Tibial nerve (tissue), 4 donors: ENCODE measurements around the gene DCUN1D5. TPM values are rescaled to one million over a fixed set of nuclear protein-coding genes. Genes with fewer than 3 reads are reported as not detected.

Source experiments
- DNase-seq, 2 donors: peaks; one replicate each; pipeline ENCODE4 v3.0.0-alpha.2; 2019; ENCODE audit warnings: low spot score in 2 of 2
- H3K27ac ChIP-seq, 4 donors: fragments of 200-600 bp; sonication (generic) in 3 of 4; one replicate each; pipeline ENCODE4 v1.5.1; 2017 to 2019; ENCODE audit warnings: mild to moderate bottlenecking in 1 of 4
- H3K27me3 ChIP-seq, 2 donors: fragments of 200-600 bp; sonication (generic) in 1 of 2; one replicate each; pipeline versions ENCODE4 v1.5.1 to v1.6.0; 2017 to 2019
- H3K36me3 ChIP-seq, 3 donors: fragments of 200-600 bp; sonication (generic); one replicate each; pipeline ENCODE4 v1.5.1; 2018 to 2019
- H3K4me1 ChIP-seq, 4 donors: fragments of 200-600 bp; sonication (generic) in 3 of 4; one replicate each; pipeline ENCODE4 v1.5.1; 2017 to 2019
- H3K4me3 ChIP-seq, 4 donors: fragments of 200-600 bp; sonication (generic) in 3 of 4; one replicate each; pipeline ENCODE4 v1.5.1; 2017 to 2019; ENCODE audit warnings: mild to moderate bottlenecking in 1 of 4, moderate library complexity in 1 of 4
- H3K9me3 ChIP-seq, 4 donors: fragments of 200-600 bp; sonication (generic) in 3 of 4; one replicate each; pipeline ENCODE4 v1.5.1; 2017 to 2019
- CTCF ChIP-seq, 5 experiments: fragments of 200-600 bp in 3 of 5; fragments of 450-650 bp in 2 of 5; sonication (generic) in 3 of 5; IDR thresholded peaks; one replicate each; pipeline ENCODE4 v1.5.1; 2016 to 2019; ENCODE audit warnings: antibody characterized with exemption in 5 of 5, mild to moderate bottlenecking in 3 of 5, moderate library complexity in 2 of 5
- EP300 ChIP-seq, 2 donors: sonication (generic); formaldehyde crosslinking; IDR thresholded peaks; one replicate each; pipeline ENCODE4 v1.6.1; 2017; ENCODE audit warnings: antibody characterized with exemption in 2 of 2, mild to moderate bottlenecking in 1 of 2
- POLR2A ChIP-seq, 2 donors: fragments of 450-650 bp; IDR thresholded peaks; one replicate each; pipeline ENCODE4 v1.6.1; 2017; ENCODE audit warnings: antibody characterized with exemption in 2 of 2, mild to moderate bottlenecking in 2 of 2, moderate library complexity in 2 of 2
- WGBS, 2 donors: methylation state at CpG; one replicate each; pipeline ENCODE4 v1.1.5; 2018; 5-methylcytosine and 5-hydroxymethylcytosine counted together
- total RNA-seq, 4 donors: library from RNA; depleted of rRNA; stranded (reverse); fragments of >200 nt; gene quantifications; one replicate each; pipeline ENCODE4 v1.1.0, GENCODE V29; 2016

The DCUN1D5 gene
- 100 to 1,000 TPM in 1 of 4 donors, 10 to 100 TPM in 3; 68.2 to 102 (median 82.9) TPM for total RNA-seq

DNA sequence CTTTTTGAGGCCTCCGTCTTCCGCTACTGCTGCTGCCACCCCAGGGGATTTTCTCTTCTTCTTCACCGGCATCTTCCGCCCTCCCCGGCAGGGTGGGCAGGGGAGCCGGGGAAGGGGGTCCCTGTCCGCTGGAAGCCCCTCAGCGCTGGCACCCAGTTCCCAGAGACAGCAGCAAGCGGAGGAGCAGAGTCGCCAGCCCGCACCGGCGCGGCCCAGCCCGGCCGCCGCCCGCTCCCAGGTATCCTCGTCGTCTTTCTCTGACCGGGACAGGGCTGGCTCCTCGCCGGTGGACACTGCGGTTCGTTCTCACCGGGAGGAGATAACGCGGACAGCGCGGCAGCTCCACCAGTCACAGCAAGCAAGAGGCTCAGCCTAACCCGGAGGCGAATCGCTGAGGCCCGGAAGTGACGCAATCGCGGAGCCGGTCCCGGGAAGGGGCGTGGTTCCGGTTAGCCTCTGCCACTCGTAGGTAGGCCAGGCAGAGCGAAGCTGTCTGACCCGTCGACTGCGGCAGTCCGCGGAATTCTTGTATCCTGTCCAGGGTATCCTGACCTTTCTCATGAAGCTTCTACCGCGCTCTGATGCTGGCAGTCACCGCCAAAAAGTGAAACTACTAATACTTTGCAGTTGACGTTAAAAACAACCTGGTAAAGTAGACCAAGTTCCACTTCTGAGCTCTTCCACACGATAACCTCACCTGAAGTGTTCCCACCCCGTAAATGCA lies at the start of gene DCUN1D5:
DCUN1D5 (minus strand) TSS at position 360 of the 724 bp plus-strand sequence; CDS start at position 72, 288 bp downstream.
- TF ChIP-seq CTCF (IDR thresholded peaks at IDR 0.05): no peak
- TF ChIP-seq POLR2A (IDR thresholded peaks at IDR 0.05): peak in 1 of 2 donors; percentile 73
- TF ChIP-seq EP300 (IDR thresholded peaks at IDR 0.05): peak; percentile 41 to 87
- no peaks in the 10 kb centered on the region for H3K9me3 ChIP-seq
- 1% methylated on average over 52 to 53 of the region's 54 CpGs for WGBS, 2 donors

GRCh38 chr11:103125462-103125861 lies 33.5 kb upstream of the DCUN1D5 start:
- no peak overlapping the region for H3K4me3 ChIP-seq
- TF ChIP-seq POLR2A (IDR thresholded peaks at IDR 0.05): no peak
- no peak for TF ChIP-seq CTCF (IDR thresholded peaks at IDR 0.05)
- TF ChIP-seq EP300 (IDR thresholded peaks at IDR 0.05): no peak
- H3K9me3 ChIP-seq: no peaks in the 10 kb centered on the region
- H3K27ac ChIP-seq: no peak overlapping the region
- peaks cover 0 to 90% (median 0%) of the 10 kb centered on the region in 3 donors for H3K36me3 ChIP-seq
- H3K4me1 ChIP-seq: no peaks in the 10 kb centered on the region
- H3K27me3 ChIP-seq: no peaks in the 10 kb centered on the region
- no peak for DNase-seq

More for the DNA sequence above, at the start of gene DCUN1D5:
- peaks cover 0 to 29% of the 10 kb centered on the region in 2 donors for H3K27me3 ChIP-seq
- peak; percentile 90 for DNase-seq
- H3K4me3 ChIP-seq: peak within 1 kb of the TSS; percentile 39 to 97 (median 81)
- H3K27ac ChIP-seq: peak within 1 kb of the TSS; percentile 35 to 88 (median 72)
- H3K4me1 ChIP-seq: peaks cover 0 to 36% (median 12%) of the 10 kb centered on the region in 4 donors
- H3K36me3 ChIP-seq: peaks cover 0 to 6% (median 0%) of the 10 kb centered on the region in 3 donors

GRCh38 chr11:103114836-103115235 lies 22.9 kb upstream of the DCUN1D5 start:
- Histone ChIP-seq H3K36me3 (peaks cover 0 to 39% (median 0%) of the 10 kb centered on the region in 3 donors), H3K27ac (no peak overlapping the region), H3K4me1 (peaks cover 0 to 33% (median 6%) of the 10 kb centered on the region in 4 donors), H3K9me3 (no peaks in the 10 kb centered on the region), H3K27me3 (no peaks in the 10 kb centered on the region), H3K4me3 (no peak overlapping the region)
- 90 to 94% methylated on average over 4 of the region's 4 CpGs for WGBS, 2 donors
- TF ChIP-seq CTCF (IDR thresholded peaks at IDR 0.05) (no peak), POLR2A (IDR thresholded peaks at IDR 0.05) (no peak), EP300 (IDR thresholded peaks at IDR 0.05) (no peak)
- no peak for DNase-seq

- Histone ChIP-seq H3K27me3 (no peaks in the 10 kb centered on the region), H3K4me1 (peaks cover 0 to 40% (median 6%) of the 10 kb centered on the region in 4 donors), H3K9me3 (no peaks in the 10 kb centered on the region), H3K4me3 (no peak overlapping the region), H3K27ac (no peak overlapping the region), H3K36me3 (peaks cover 0 to 22% (median 0%) of the 10 kb centered on the region in 3 donors)
- no peak for TF ChIP-seq CTCF (IDR thresholded peaks at IDR 0.05)
- TF ChIP-seq EP300 (IDR thresholded peaks at IDR 0.05): no peak
- no peak for TF ChIP-seq POLR2A (IDR thresholded peaks at IDR 0.05)
- no peak for DNase-seq
- WGBS, 2 donors: 70 to 75% methylated on average over 1 of the region's 1 CpG
These were observed 20.4 kb upstream of the DCUN1D5 start for GRCh38 chr11:103112364-103112763.

- WGBS, 2 donors: 87 to 88% methylated on average over 5 of the region's 5 CpGs
- TF ChIP-seq POLR2A (IDR thresholded peaks at IDR 0.05) (no peak), EP300 (IDR thresholded peaks at IDR 0.05) (no peak), CTCF (IDR thresholded peaks at IDR 0.05) (no peak)
These were observed 19.4 kb upstream of the DCUN1D5 start for GRCh38 chr11:103111400-103111799.

More at GRCh38 chr11:103111400-103111799, 19.4 kb upstream of the DCUN1D5 start:
- no peak for DNase-seq
- Histone ChIP-seq H3K36me3 (peaks cover 0 to 22% (median 0%) of the 10 kb centered on the region in 3 donors), H3K9me3 (no peaks in the 10 kb centered on the region), H3K27me3 (no peaks in the 10 kb centered on the region), H3K27ac (no peak overlapping the region), H3K4me1 (peaks cover 0 to 40% (median 6%) of the 10 kb centered on the region in 4 donors), H3K4me3 (no peak overlapping the region)
